SK-N-SH treated with all-trans-retinoic acid at 6 μM for 48 hours (cell line): ENCODE results near the gene MGLL.

Source experiments
- ATAC-seq: fragments of 200-7000 bp; cut with Tn5 transposase; 3 replicates; pipeline ENCODE4 v1.9.1; 2020; ENCODE audit warnings: mild to moderate bottlenecking, moderate library complexity
- ARNTL ChIP-seq: fragments of 450-650 bp; formaldehyde crosslinking; IDR thresholded peaks from 2 replicates; pipeline ENCODE4 v1.5.0; 2020; ENCODE audit warnings: low read depth, mild to moderate bottlenecking, moderate library complexity, borderline replicate concordance
- BACH2 ChIP-seq: fragments of 250-450 bp; sonication (Bioruptor Pico); IDR thresholded peaks from 2 replicates; pipeline ENCODE4 v1.9.0; 2021; ENCODE audit warnings: mild to moderate bottlenecking, borderline replicate concordance
- CREB5 ChIP-seq: fragments of 250-450 bp; sonication (Bioruptor Pico); IDR thresholded peaks from 2 replicates; pipeline ENCODE4 v1.5.1; 2020; ENCODE audit warnings: low read depth, mild to moderate bottlenecking, moderate library complexity
- CSRNP3 ChIP-seq: fragments of 250-450 bp; sonication (Bioruptor Pico); IDR thresholded peaks from 2 replicates; pipeline ENCODE4 v1.5.1; 2021; ENCODE audit warnings: mild to moderate bottlenecking, moderate library complexity
- ESRRG ChIP-seq: fragments of 250-450 bp; sonication (Bioruptor Pico); IDR thresholded peaks from 2 replicates; pipeline ENCODE4 v1.6.1; 2021; ENCODE audit warnings: mild to moderate bottlenecking
- GLIS3 ChIP-seq: fragments of 250-450 bp; sonication (Bioruptor Pico); IDR thresholded peaks from 2 replicates; pipeline ENCODE4 v1.5.0; 2020; ENCODE audit warnings: mild to moderate bottlenecking, moderate library complexity
- ISL1 ChIP-seq: fragments of 250-450 bp; sonication (Bioruptor Pico); IDR thresholded peaks from 2 replicates; pipeline ENCODE4 v2.1.2; 2022; ENCODE audit warnings: mild to moderate bottlenecking, moderate library complexity
- OSR1 ChIP-seq: fragments of 250-450 bp; sonication (Bioruptor Pico); IDR thresholded peaks from 2 replicates; pipeline ENCODE4 v1.8.0; 2022; ENCODE audit warnings: moderate library complexity, mild to moderate bottlenecking, inconsistent platforms
- PATZ1 ChIP-seq: fragments of 250-450 bp; sonication (Bioruptor Pico); IDR thresholded peaks from 2 replicates; pipeline ENCODE4 v1.8.0; 2020; ENCODE audit warnings: mild to moderate bottlenecking, moderate library complexity, borderline replicate concordance
- POU6F1 ChIP-seq: fragments of 250-450 bp; sonication (Bioruptor Pico); IDR thresholded peaks from 2 replicates; pipeline ENCODE4 v1.8.0; 2021; ENCODE audit warnings: low read depth, mild to moderate bottlenecking, moderate library complexity, borderline replicate concordance
- PPARA ChIP-seq: fragments of 250-450 bp; sonication (Bioruptor Pico); IDR thresholded peaks from 2 replicates; pipeline ENCODE4 v1.5.0; 2020; ENCODE audit warnings: mild to moderate bottlenecking, borderline replicate concordance
- RARB ChIP-seq: fragments of 250-450 bp; sonication (Bioruptor Pico); IDR thresholded peaks from 2 replicates; pipeline ENCODE4 v1.8.0; 2021; ENCODE audit warnings: mild to moderate bottlenecking, moderate library complexity
- SNAI2 ChIP-seq: fragments of 250-450 bp; sonication (Bioruptor Pico); IDR thresholded peaks from 2 replicates; pipeline ENCODE4 v1.5.0; 2020; ENCODE audit warnings: mild to moderate bottlenecking, moderate library complexity
- TCF4 ChIP-seq: fragments of 250-450 bp; sonication (Bioruptor Pico); IDR thresholded peaks from 2 replicates; pipeline ENCODE4 v1.8.0; 2021; ENCODE audit warnings: mild to moderate bottlenecking, moderate library complexity, borderline replicate concordance
- TOX ChIP-seq: fragments of 250-450 bp; sonication (Bioruptor Pico); IDR thresholded peaks from 2 replicates; pipeline ENCODE4 v1.8.0; 2021; ENCODE audit warnings: mild to moderate bottlenecking, moderate library complexity, borderline replicate concordance
- TSHZ2 ChIP-seq: fragments of 250-450 bp; sonication (Bioruptor Pico); IDR thresholded peaks from 2 replicates; pipeline ENCODE4 v1.5.0; 2020; ENCODE audit warnings: mild to moderate bottlenecking, moderate library complexity
- ZC3H10 ChIP-seq: fragments of 250-450 bp; sonication (Bioruptor Pico); IDR thresholded peaks from 2 replicates; pipeline ENCODE4 v1.5.1; 2021; ENCODE audit warnings: mild to moderate bottlenecking, moderate library complexity
- ZFP3 ChIP-seq: fragments of 250-450 bp; sonication (Bioruptor Pico); IDR thresholded peaks from 2 replicates; pipeline ENCODE4 v1.5.0; 2020; ENCODE audit warnings: mild to moderate bottlenecking, moderate library complexity
- ZFP30 ChIP-seq: fragments of 450-650 bp; formaldehyde crosslinking; IDR thresholded peaks from 2 replicates; pipeline ENCODE4 v1.5.0; 2022; ENCODE audit warnings: mild to moderate bottlenecking, moderate library complexity
- ZNF565 ChIP-seq: fragments of 450-650 bp; formaldehyde crosslinking; conservative IDR thresholded peaks from 2 replicates; pipeline ENCODE4 v1.5.0; 2020; ENCODE audit warnings: low read depth, mild to moderate bottlenecking, moderate library complexity
- ZNF70 ChIP-seq: fragments of 450-650 bp; formaldehyde crosslinking; IDR thresholded peaks from 2 replicates; pipeline ENCODE4 v1.5.0; 2020; ENCODE audit warnings: mild to moderate bottlenecking, moderate library complexity
- ZNF8 ChIP-seq: fragments of 450-650 bp; formaldehyde crosslinking; IDR thresholded peaks from 2 replicates; pipeline ENCODE4 v1.5.0; 2020; ENCODE audit warnings: mild to moderate bottlenecking, moderate library complexity

The MGLL gene

GRCh38 chr3:127792541-127793292 is 29.6 kb downstream of the MGLL start:
- no peak for TF ChIP-seq ZNF565 (CRISPR knock-in tag)
- no peak for TF ChIP-seq ARNTL (CRISPR knock-in tag)
- TF ChIP-seq POU6F1, result no peak
- no peak for TF ChIP-seq ZFP3 (CRISPR knock-in tag)
- TF ChIP-seq PPARA (CRISPR knock-in tag), result no peak
- no peak for TF ChIP-seq TCF4 (CRISPR knock-in tag)
- no peak for TF ChIP-seq CSRNP3 (CRISPR knock-in tag)
- no peak for TF ChIP-seq GLIS3 (CRISPR knock-in tag)
- peak; percentile 63 for ATAC-seq

- TF ChIP-seq PPARA (CRISPR knock-in tag), result no peak
- no peak for TF ChIP-seq ZC3H10 (CRISPR knock-in tag)
- no peak for TF ChIP-seq TOX (CRISPR knock-in tag)
- no peak for TF ChIP-seq CREB5 (CRISPR knock-in tag)
- TF ChIP-seq SNAI2 (CRISPR knock-in tag), result no peak
- no peak for TF ChIP-seq RARB (CRISPR knock-in tag)
- no peak for TF ChIP-seq ZFP30 (CRISPR knock-in tag)
- TF ChIP-seq ISL1 (CRISPR knock-in tag), result no peak
- TF ChIP-seq POU6F1, result no peak
- no peak for TF ChIP-seq ZNF70 (CRISPR knock-in tag)
- no peak for TF ChIP-seq GLIS3 (CRISPR knock-in tag)
- TF ChIP-seq TCF4 (CRISPR knock-in tag), result no peak
- TF ChIP-seq OSR1, result no peak
- no peak for TF ChIP-seq TSHZ2 (CRISPR knock-in tag)
- no peak for TF ChIP-seq BACH2 (CRISPR knock-in tag)
- no peak for TF ChIP-seq ESRRG (CRISPR knock-in tag)
- TF ChIP-seq ZNF565 (CRISPR knock-in tag), result no peak
- TF ChIP-seq PATZ1 (CRISPR knock-in tag), result no peak
- TF ChIP-seq ZNF8 (CRISPR knock-in tag), result no peak
- ATAC-seq, result peak; percentile 66
Measured at GRCh38 chr3:127791221-127791913, 30.9 kb downstream of the MGLL start.
